Measurements from ENCODE around the gene MGST1. TPM values are rescaled to one million over a fixed set of nuclear protein-coding genes. Genes with fewer than 3 reads are reported as not detected.
"Not testable (repeated sequence)": the region's sequence is repeated elsewhere in the genome, so short reads cannot be mapped to it uniquely, and the experiment has no call there.

The MGST1 gene
- total and polyA plus RNA-seq, 2 experiments from 2014 or later: 256 to 434 TPM

- Histone ChIP-seq H3K9me3 (ENCODE audit: low read depth) (no peaks in the 10 kb centered on the region), H3K79me2 (no peaks in the 10 kb centered on the region), H3K4me1 (ENCODE audit: insufficient read depth) (no peaks in the 10 kb centered on the region), H3K4me2 (no peak overlapping the region), H3K4me3 (no peak overlapping the region), H4K20me1 (ENCODE audit: insufficient read depth, poor library complexity, severe bottlenecking) (no peaks in the 10 kb centered on the region), H3K27me3 (no peaks in the 10 kb centered on the region), H3K27ac (no peak overlapping the region), H2AFZ (no peak overlapping the region), H3K36me3 (replicated peaks; ENCODE audit: insufficient read depth, low read depth) (no peaks in the 10 kb centered on the region), H3K9me2 (replicated peaks; ENCODE audit: insufficient read depth) (no peaks in the 10 kb centered on the region)
- no peak for DNase-seq (ENCODE audit: low spot score)
- no peak for TF ChIP-seq EZH2 (IDR thresholded peaks at IDR 0.05; ENCODE audit: borderline replicate concordance)
- no peak for TF ChIP-seq CTCF (IDR thresholded peaks at IDR 0.05; ENCODE audit: poor library complexity)
- no peak for TF ChIP-seq EZH2phosphoT487 (IDR thresholded peaks at IDR 0.05; ENCODE audit: low read depth, severe bottlenecking, unreplicated experiment)
These were observed 15.1 kb downstream of the MGST1 start for GRCh38 chr12:16362550-16362949.

- no peaks in the 10 kb centered on the region for H3K27me3 ChIP-seq
- no peaks in the 10 kb centered on the region for H3K9me3 ChIP-seq (ENCODE audit: low read depth)
- H2AFZ ChIP-seq: no peak overlapping the region
- H3K4me3 ChIP-seq: no peak overlapping the region
- no peaks in the 10 kb centered on the region for H3K36me3 ChIP-seq (replicated peaks; ENCODE audit: insufficient read depth, low read depth)
- no peaks in the 10 kb centered on the region for H3K79me2 ChIP-seq
- no peaks in the 10 kb centered on the region for H3K4me1 ChIP-seq (ENCODE audit: insufficient read depth)
- 93% methylated on average over 2 of the region's 2 CpGs for WGBS (ENCODE audit: low lambda C conversion rate, missing lambda C conversion rate)
- H3K9me2 ChIP-seq (replicated peaks; ENCODE audit: insufficient read depth): no peaks in the 10 kb centered on the region
- no peak for DNase-seq (ENCODE audit: low spot score)
- no peak overlapping the region for H3K4me2 ChIP-seq
- H4K20me1 ChIP-seq (ENCODE audit: insufficient read depth, poor library complexity, severe bottlenecking): no peaks in the 10 kb centered on the region
- TF ChIP-seq EZH2 (IDR thresholded peaks at IDR 0.05; ENCODE audit: borderline replicate concordance) (no peak), EZH2phosphoT487 (IDR thresholded peaks at IDR 0.05; ENCODE audit: low read depth, severe bottlenecking, unreplicated experiment) (no peak), CTCF (IDR thresholded peaks at IDR 0.05; ENCODE audit: poor library complexity) (no peak)
- no peak overlapping the region for H3K27ac ChIP-seq
These were observed 21.7 kb downstream of the MGST1 start for GRCh38 chr12:16369156-16369555.

- no peak overlapping the region for H3K4me3 ChIP-seq
- H2AFZ ChIP-seq: no peak overlapping the region
- H3K36me3 ChIP-seq (replicated peaks; ENCODE audit: insufficient read depth, low read depth): no peaks in the 10 kb centered on the region
- no peaks in the 10 kb centered on the region for H3K4me1 ChIP-seq (ENCODE audit: insufficient read depth)
- H3K9me2 ChIP-seq (replicated peaks; ENCODE audit: insufficient read depth): no peaks in the 10 kb centered on the region
- TF ChIP-seq CTCF (IDR thresholded peaks at IDR 0.05; ENCODE audit: poor library complexity) (no peak), EZH2phosphoT487 (IDR thresholded peaks at IDR 0.05; ENCODE audit: low read depth, severe bottlenecking, unreplicated experiment) (no peak), EZH2 (IDR thresholded peaks at IDR 0.05; ENCODE audit: borderline replicate concordance) (no peak)
- no peaks in the 10 kb centered on the region for H3K9me3 ChIP-seq (ENCODE audit: low read depth)
- no peak overlapping the region for H3K4me2 ChIP-seq
- H3K27me3 ChIP-seq: no peaks in the 10 kb centered on the region
- no peaks in the 10 kb centered on the region for H3K79me2 ChIP-seq
- no peaks in the 10 kb centered on the region for H4K20me1 ChIP-seq (ENCODE audit: insufficient read depth, poor library complexity, severe bottlenecking)
- whole genome bisulfite sequencing (ENCODE audit: low lambda C conversion rate, missing lambda C conversion rate): 86% methylated on average over 1 of the region's 1 CpG
- DNase-seq (ENCODE audit: low spot score): no peak
- no peak overlapping the region for H3K27ac ChIP-seq
These were observed 22.7 kb downstream of the MGST1 start for GRCh38 chr12:16370096-16370495.

- 74% methylated on average over 21 of the region's 21 CpGs for whole genome bisulfite sequencing (ENCODE audit: low lambda C conversion rate, missing lambda C conversion rate)
- not testable (repeated sequence) for H3K9me3 ChIP-seq (ENCODE audit: low read depth)
These were observed 35.3 kb downstream of the MGST1 start for GRCh38 chr12:16382652-16383312.

More at GRCh38 chr12:16382652-16383312, 35.3 kb downstream of the MGST1 start:
- not testable (repeated sequence) for H4K20me1 ChIP-seq (ENCODE audit: insufficient read depth, poor library complexity, severe bottlenecking); H3K27me3 ChIP-seq; H3K79me2 ChIP-seq; H3K4me3 ChIP-seq; H3K9me2 ChIP-seq (replicated peaks; ENCODE audit: insufficient read depth); DNase-seq (ENCODE audit: low spot score); H3K4me1 ChIP-seq (ENCODE audit: insufficient read depth); H3K36me3 ChIP-seq (replicated peaks; ENCODE audit: insufficient read depth, low read depth); H3K27ac ChIP-seq
- H3K4me2 ChIP-seq: peak overlapping the region; percentile 62
- H2AFZ ChIP-seq: peak overlapping the region; percentile 31
